Neutrophil (primary cell): ENCODE results near the gene ABCA13.

ENCODE experiments used
- H3K27ac ChIP-seq: fragments of 200-600 bp; sonication (generic); 2 replicates; pipeline ENCODE4 v1.5.1; 2016; ENCODE audit warnings: mild to moderate bottlenecking, moderate library complexity
- H3K27me3 ChIP-seq: fragments of 200-600 bp; sonication (generic); 2 replicates; pipeline ENCODE4 v1.6.0; 2016; ENCODE audit warnings: mild to moderate bottlenecking
- H3K36me3 ChIP-seq: fragments of 200-600 bp; sonication (generic); 2 replicates; pipeline ENCODE4 v1.5.1; 2017
- H3K4me1 ChIP-seq, 2 experiments: fragments of 200-600 bp in 1 of 2; sonication (generic) in 1 of 2; 1 replicate in 1 of 2; 2 replicates in 1 of 2; pipeline versions ENCODE4 v1.5.1 to v1.6.1; 2013 to 2016; ENCODE audit warnings: low read depth in 1 of 2, low read length in 1 of 2, mild to moderate bottlenecking in 1 of 2, moderate library complexity in 1 of 2; ENCODE audit not compliant: control insufficient read depth in 1 of 2, insufficient read depth in 1 of 2
- H3K4me3 ChIP-seq, 2 experiments: fragments of 200-600 bp in 1 of 2; sonication (generic) in 1 of 2; 1 replicate in 1 of 2; 2 replicates in 1 of 2; pipeline ENCODE4 v1.5.1; 2013 to 2016; ENCODE audit warnings: low read depth in 1 of 2, low read length in 1 of 2, mild to moderate bottlenecking in 1 of 2, moderate library complexity in 1 of 2
- H3K9me3 ChIP-seq: fragments of 200-600 bp; sonication (generic); 2 replicates; pipeline ENCODE4 v1.5.1; 2016
- TF ChIP-seq, protein P1 (sequence below): fragments of 200-600 bp; sonication (generic); IDR thresholded peaks from 2 replicates; pipeline ENCODE4 v1.5.1; 2016; ENCODE audit warnings: antibody characterized with exemption

The ABCA13 gene

DNA sequence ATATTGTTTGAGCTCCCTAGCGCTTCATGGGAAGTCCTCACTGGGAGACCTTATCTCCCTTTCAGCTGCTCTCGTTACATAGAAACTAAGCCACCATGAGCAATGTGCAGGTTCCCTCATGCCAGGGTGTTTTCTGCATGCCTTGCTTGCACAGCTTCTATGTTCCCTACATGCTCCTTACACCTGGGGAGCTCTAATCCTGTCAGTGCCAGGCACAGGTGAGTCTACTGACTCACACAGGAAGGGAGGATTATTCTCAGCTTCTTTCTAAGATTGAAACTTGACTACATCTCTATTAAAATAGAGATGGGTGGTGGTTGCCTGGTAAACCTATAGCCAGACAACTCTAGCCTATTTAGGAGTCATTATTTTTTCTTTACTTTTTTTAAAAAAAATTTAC lies 377.4 kb downstream of the ABCA13 start:
- no peaks in the 10 kb centered on the region for H3K4me1 ChIP-seq
- no peak overlapping the region for H3K27ac ChIP-seq
- TF ChIP-seq, protein P1, sequence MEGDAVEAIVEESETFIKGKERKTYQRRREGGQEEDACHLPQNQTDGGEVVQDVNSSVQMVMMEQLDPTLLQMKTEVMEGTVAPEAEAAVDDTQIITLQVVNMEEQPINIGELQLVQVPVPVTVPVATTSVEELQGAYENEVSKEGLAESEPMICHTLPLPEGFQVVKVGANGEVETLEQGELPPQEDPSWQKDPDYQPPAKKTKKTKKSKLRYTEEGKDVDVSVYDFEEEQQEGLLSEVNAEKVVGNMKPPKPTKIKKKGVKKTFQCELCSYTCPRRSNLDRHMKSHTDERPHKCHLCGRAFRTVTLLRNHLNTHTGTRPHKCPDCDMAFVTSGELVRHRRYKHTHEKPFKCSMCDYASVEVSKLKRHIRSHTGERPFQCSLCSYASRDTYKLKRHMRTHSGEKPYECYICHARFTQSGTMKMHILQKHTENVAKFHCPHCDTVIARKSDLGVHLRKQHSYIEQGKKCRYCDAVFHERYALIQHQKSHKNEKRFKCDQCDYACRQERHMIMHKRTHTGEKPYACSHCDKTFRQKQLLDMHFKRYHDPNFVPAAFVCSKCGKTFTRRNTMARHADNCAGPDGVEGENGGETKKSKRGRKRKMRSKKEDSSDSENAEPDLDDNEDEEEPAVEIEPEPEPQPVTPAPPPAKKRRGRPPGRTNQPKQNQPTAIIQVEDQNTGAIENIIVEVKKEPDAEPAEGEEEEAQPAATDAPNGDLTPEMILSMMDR: no peak
- peaks cover 23% of the 10 kb centered on the region for H3K36me3 ChIP-seq
- H3K4me3 ChIP-seq: no peak overlapping the region
- no peaks in the 10 kb centered on the region for H3K9me3 ChIP-seq
- no peaks in the 10 kb centered on the region for H3K27me3 ChIP-seq

DNA sequence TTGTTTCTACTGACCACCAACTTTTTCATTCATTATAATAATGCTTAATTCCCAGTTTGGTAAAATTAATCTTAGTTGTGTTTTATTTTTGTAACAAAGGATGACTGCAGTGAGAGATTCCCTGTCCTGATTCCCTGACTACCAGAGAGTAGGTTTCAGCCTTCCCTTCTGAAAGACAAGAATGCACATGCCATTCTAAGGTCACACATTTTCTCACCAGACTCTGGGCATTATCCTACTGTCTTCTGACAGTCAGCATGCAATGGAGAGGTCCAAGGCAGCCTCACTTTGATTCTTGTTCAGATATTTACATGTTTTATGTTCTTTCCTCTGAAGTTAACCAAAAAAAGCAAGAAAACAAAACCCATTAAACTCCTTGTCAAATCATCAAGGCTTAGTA lies 380.4 kb downstream of the ABCA13 start:
- TF ChIP-seq, protein P1: no peak

DNA sequence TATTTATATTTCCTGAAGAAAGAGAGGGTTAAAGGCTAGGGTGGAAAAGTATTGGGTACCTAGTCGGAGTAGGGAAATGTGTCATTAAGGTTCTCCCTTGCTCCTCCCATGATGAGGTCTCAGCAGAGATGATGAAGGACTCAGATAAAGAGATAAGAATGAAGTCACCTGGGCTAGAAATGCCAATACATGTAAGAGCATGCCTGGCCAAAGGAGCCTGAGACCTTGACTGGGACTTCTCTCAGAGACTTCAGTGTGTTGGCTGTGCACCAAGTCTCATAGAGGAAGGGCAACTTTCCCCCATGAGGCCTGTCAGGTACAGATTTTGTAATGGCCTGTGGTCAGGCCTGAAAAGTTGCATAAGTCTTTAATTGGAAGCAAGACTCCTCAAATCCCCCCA lies 392.1 kb downstream of the ABCA13 start:
- peak overlapping the region; percentile 70 for H3K27ac ChIP-seq
- H3K27me3 ChIP-seq: no peaks in the 10 kb centered on the region
- TF ChIP-seq, protein P1: no peak
- H3K9me3 ChIP-seq: no peaks in the 10 kb centered on the region
- no peak overlapping the region for H3K4me3 ChIP-seq
- H3K4me1 ChIP-seq: peaks cover 11 to 16% of the 10 kb centered on the region in 2 experiments
- H3K36me3 ChIP-seq: peaks cover 12% of the 10 kb centered on the region

More for the DNA sequence above, 380.4 kb downstream of the ABCA13 start:
- H3K27ac ChIP-seq: no peak overlapping the region
- peaks cover 20% of the 10 kb centered on the region for H3K36me3 ChIP-seq
- no peak overlapping the region for H3K4me3 ChIP-seq
- no peaks in the 10 kb centered on the region for H3K4me1 ChIP-seq
- no peaks in the 10 kb centered on the region for H3K9me3 ChIP-seq
- H3K27me3 ChIP-seq: no peaks in the 10 kb centered on the region

DNA sequence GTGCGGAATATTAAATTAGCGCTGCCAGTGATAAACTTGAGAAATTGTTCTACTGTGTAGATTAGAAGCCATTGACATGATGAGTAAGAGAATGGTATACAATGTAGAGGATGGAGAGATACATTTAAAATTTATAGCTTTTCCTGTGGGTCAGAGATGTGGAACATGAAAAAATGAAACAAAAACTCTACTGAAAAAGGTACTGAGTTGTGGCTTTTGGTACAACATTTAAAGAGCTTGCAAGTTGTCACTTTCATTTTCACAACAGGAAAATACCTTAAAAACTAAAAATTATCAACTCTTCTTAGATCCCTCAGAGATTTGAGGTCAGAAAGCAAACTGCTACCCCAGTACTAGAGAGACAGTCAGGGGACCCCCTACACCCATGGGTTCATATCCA lies 404.3 kb downstream of the ABCA13 start:
- no peaks in the 10 kb centered on the region for H3K27me3 ChIP-seq
- TF ChIP-seq, protein P1: no peak
- H3K27ac ChIP-seq: no peak overlapping the region
- no peaks in the 10 kb centered on the region for H3K4me1 ChIP-seq
- H3K4me3 ChIP-seq: no peak overlapping the region
- peaks cover 6% of the 10 kb centered on the region for H3K36me3 ChIP-seq
- H3K9me3 ChIP-seq: no peaks in the 10 kb centered on the region

DNA sequence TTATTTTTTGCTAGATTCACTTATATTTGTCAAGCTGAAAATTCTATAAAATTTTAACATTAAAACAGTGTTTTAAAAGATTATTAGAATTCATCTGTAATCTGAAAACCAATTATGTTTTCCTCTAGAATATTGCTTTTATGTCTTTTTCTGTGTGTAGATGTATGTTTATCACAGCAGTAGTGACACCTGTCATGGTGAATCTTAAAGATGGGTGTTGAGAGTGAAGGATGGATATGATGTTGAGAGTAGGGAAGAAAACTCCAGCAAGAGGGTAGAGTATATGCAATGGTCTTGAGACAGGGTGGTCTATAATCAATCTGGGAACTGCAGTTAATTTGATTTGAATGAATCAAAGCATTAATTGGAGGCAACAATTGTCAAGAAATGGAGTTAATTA lies 416.2 kb downstream of the ABCA13 start:
- Histone ChIP-seq H3K4me3 (no peak overlapping the region), H3K9me3 (no peaks in the 10 kb centered on the region), H3K4me1 (peaks cover 5% of the 10 kb centered on the region in 2 experiments), H3K36me3 (peaks cover 55% of the 10 kb centered on the region), H3K27me3 (no peaks in the 10 kb centered on the region), H3K27ac (no peak overlapping the region)
- TF ChIP-seq, protein P1: no peak

DNA sequence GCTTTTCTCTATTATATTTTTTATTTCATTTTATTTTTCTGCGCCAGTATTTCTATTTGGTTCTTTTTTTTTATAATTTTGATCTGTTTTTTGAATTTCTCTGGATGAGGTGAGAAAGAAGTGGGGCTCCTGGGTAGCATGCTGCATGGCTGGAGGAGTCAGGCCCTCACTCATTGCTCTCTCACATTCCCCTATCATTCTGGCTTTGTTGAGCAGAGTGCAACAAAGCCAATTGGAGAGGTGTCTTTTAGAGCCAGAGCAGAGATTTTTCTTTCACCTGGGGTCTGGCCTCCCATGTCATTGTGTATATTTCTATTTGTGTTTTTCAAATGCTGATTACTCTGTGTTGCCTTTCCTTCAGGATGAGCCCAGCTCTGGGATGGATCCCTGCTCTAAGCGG lies 423.1 kb downstream of the ABCA13 start:
- Histone ChIP-seq H3K27ac (no peak overlapping the region), H3K4me1 (no peaks in the 10 kb centered on the region), H3K4me3 (no peak overlapping the region), H3K9me3 (no peaks in the 10 kb centered on the region), H3K27me3 (no peaks in the 10 kb centered on the region), H3K36me3 (peaks cover 45% of the 10 kb centered on the region)
- TF ChIP-seq, protein P1: no peak
